ENCODE results near the gene NYAP1. TPM values are rescaled to one million over a fixed set of nuclear protein-coding genes. Genes with fewer than 3 reads are reported as not detected.

Gene NYAP1
- total RNA-seq, 4 donors from 2014 or later, result 0.41 to 1.4 TPM; not detected in 2

DNA sequence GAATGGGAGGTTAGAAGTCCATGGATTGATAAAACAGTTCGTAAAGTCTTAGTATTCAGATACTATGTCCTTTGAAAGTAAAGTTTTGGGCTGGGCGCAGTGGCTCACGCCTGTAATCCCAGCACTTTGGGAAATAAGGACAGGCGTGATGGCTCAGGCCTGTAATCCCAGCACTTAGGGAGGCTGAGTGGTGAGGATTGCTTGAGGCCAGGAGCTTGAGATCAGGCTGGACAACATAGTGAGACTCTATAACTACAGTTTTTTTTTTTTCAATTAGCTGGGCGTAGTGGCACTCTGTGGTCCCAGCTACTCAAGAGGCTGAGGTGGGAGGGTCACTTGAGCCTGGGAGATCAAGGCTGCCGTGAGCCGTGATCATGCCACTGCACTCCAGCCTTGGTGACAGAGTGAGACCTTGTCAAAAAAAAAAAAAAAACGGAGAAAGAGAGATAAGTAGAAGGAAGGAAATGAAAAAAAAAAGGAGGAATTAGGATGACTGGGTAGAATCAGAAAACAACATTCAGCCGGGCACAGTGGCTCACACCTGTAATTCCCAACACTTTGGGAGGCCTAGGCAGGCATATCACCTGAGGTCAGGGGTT, 29.6 kb downstream of the NYAP1 start:
- in situ Hi-C loops (cut with MboI; ENCODE audit: low pct_ligation_motif_present in 1 of 4, low pct_unique_long_range_greater_than_20kb in 1 of 4, low sequenced_read_pairs in 3 of 4) (no loop called here), intact Hi-C loops (cut with DNase I; ENCODE audit: low total_unique reads) (no loop called here)
- H3K36me3 ChIP-seq, result no peaks in the 10 kb centered on the region
- 40 to 89% methylated on average over 1 to 9 of the region's 9 CpGs for WGBS, 2 donors (ENCODE audit: low coverage in 1 of 2)
- H3K9me3 ChIP-seq, result no peaks in the 10 kb centered on the region
- H3K4me1 ChIP-seq, result peaks cover 0 to 8% (median 0%) of the 10 kb centered on the region in 4 donors
- DNase-seq, result no peak
- TF ChIP-seq EP300 (IDR thresholded peaks at IDR 0.05; ENCODE audit: low read depth) (no peak), POLR2A (IDR thresholded peaks at IDR 0.05) (no peak), POLR2AphosphoS5 (IDR thresholded peaks at IDR 0.05) (no peak)
- TF ChIP-seq, protein P1, sequence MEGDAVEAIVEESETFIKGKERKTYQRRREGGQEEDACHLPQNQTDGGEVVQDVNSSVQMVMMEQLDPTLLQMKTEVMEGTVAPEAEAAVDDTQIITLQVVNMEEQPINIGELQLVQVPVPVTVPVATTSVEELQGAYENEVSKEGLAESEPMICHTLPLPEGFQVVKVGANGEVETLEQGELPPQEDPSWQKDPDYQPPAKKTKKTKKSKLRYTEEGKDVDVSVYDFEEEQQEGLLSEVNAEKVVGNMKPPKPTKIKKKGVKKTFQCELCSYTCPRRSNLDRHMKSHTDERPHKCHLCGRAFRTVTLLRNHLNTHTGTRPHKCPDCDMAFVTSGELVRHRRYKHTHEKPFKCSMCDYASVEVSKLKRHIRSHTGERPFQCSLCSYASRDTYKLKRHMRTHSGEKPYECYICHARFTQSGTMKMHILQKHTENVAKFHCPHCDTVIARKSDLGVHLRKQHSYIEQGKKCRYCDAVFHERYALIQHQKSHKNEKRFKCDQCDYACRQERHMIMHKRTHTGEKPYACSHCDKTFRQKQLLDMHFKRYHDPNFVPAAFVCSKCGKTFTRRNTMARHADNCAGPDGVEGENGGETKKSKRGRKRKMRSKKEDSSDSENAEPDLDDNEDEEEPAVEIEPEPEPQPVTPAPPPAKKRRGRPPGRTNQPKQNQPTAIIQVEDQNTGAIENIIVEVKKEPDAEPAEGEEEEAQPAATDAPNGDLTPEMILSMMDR (IDR thresholded peaks at IDR 0.05), result no peak
- H3K27ac ChIP-seq, result no peak overlapping the region
- no peaks in the 10 kb centered on the region for H3K27me3 ChIP-seq
- H3K4me3 ChIP-seq, result no peak overlapping the region

DNA sequence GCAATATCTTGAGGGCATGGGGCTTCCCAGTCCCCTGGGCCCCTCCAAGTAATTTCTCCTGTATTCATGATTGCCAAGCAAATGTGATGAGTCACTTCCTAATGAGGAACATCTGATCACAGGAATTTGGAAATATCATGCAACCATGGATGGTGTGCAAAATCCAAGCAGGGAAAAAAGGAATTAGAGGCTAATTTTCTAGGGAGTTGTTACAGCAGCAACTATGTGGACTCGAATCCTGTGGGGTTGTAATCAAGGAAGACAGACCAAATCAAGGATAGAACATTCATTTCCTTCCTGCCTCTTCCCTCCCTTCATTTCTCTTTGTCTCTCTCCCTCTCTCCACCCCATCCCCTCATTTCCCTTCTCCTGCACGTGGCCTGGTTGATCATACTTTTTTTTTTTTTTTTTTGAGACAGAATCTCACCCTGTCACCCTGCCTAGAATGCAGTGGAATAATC, 31.4 kb downstream of the NYAP1 start:
- H3K9me3 ChIP-seq, result no peaks in the 10 kb centered on the region
- H3K4me1 ChIP-seq, result peaks cover 0 to 8% (median 0%) of the 10 kb centered on the region in 4 donors
- DNase-seq, result no peak
- H3K27ac ChIP-seq, result peak overlapping the region in 1 of 4 donors; percentile 1
- TF ChIP-seq POLR2A (IDR thresholded peaks at IDR 0.05) (no peak), EP300 (IDR thresholded peaks at IDR 0.05; ENCODE audit: low read depth) (no peak), POLR2AphosphoS5 (IDR thresholded peaks at IDR 0.05) (no peak)
- TF ChIP-seq, protein P1 (IDR thresholded peaks at IDR 0.05), result no peak
- no peak overlapping the region for H3K4me3 ChIP-seq
- no peaks in the 10 kb centered on the region for H3K27me3 ChIP-seq
- WGBS, 2 donors (ENCODE audit: low coverage in 1 of 2), result 58 to 60% methylated on average over 1 to 2 of the region's 2 CpGs
- intact Hi-C loops (cut with DNase I; ENCODE audit: low total_unique reads), result no loop called here
- in situ Hi-C loops (cut with MboI; ENCODE audit: low pct_ligation_motif_present in 1 of 4, low pct_unique_long_range_greater_than_20kb in 1 of 4, low sequenced_read_pairs in 3 of 4), result no loop called here
- H3K36me3 ChIP-seq, result no peaks in the 10 kb centered on the region

DNA sequence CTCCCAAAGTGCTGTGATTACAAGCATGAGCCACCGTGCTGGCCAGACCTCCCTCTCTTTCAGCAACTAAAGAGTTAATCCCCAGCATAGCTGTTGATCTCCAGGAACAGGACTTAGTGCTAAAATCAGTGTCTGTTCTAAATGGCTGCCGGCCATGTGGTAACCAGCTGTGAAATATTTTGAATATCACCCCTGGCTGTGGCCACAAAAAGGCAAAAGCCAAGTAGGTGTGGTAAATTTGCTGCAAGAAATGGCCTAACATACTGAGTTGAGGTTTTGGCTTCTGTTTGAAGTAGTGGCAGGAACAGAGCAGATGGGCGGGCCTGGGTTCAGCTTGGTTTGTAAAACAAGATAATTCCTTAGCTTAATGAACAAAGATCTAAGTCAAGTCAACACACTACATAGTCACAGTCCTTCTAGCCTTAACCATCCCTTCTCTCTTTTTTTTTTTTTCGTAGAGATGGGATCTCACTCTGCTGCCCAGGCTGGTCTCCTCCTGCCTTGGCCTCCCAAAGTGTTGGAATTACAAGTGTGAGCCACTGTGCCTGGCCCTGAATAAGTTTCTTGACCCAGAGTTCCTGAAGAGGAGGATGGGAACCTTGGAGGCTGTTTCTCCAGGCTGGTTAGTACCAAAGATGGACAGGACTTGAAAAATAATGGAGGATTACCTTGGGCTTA, 32.5 kb downstream of the NYAP1 start:
- no peaks in the 10 kb centered on the region for H3K9me3 ChIP-seq
- intact Hi-C loops (cut with DNase I; ENCODE audit: low total_unique reads) (no loop called here), in situ Hi-C loops (cut with MboI; ENCODE audit: low pct_ligation_motif_present in 1 of 4, low pct_unique_long_range_greater_than_20kb in 1 of 4, low sequenced_read_pairs in 3 of 4) (no loop called here)
- DNase-seq, result peak; percentile 31
- no peaks in the 10 kb centered on the region for H3K27me3 ChIP-seq
- no peaks in the 10 kb centered on the region for H3K36me3 ChIP-seq
- peaks cover 0 to 8% (median 0%) of the 10 kb centered on the region in 4 donors for H3K4me1 ChIP-seq
- H3K4me3 ChIP-seq, result no peak overlapping the region
- TF ChIP-seq POLR2AphosphoS5 (IDR thresholded peaks at IDR 0.05), result peak in 1 of 3 donors; percentile 31
- TF ChIP-seq POLR2A (IDR thresholded peaks at IDR 0.05), result no peak
- no peak overlapping the region for H3K27ac ChIP-seq
- WGBS, 2 donors (ENCODE audit: low coverage in 1 of 2), result 60 to 100% methylated on average over 1 to 4 of the region's 4 CpGs

DNA sequence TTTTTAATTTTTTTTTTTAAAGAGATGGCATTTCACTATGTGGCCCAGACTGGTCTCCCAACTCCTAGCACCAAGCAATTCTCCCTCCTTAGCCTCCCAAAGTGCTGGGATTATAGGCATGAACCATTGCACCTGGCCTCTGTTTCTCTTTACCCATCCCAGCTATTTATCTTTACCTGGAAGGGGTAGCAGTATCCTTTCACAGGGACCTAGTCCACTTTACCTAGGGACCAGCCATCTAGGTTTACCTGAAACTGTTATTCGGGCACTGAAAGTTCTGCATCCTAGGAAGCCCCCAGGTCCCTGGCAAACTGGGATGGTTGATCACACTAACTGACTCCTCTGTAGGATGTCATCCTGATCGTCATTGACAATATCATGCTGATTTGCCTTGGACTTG, 33.6 kb downstream of the NYAP1 start:
- H3K36me3 ChIP-seq, result no peaks in the 10 kb centered on the region
- in situ Hi-C loops (cut with MboI; ENCODE audit: low pct_ligation_motif_present in 1 of 4, low pct_unique_long_range_greater_than_20kb in 1 of 4, low sequenced_read_pairs in 3 of 4) (no loop called here), intact Hi-C loops (cut with DNase I; ENCODE audit: low total_unique reads) (no loop called here)
- no peaks in the 10 kb centered on the region for H3K27me3 ChIP-seq
- no peaks in the 10 kb centered on the region for H3K9me3 ChIP-seq
- no peak overlapping the region for H3K4me3 ChIP-seq
- H3K4me1 ChIP-seq, result peaks cover 0 to 8% (median 0%) of the 10 kb centered on the region in 4 donors
- no peak overlapping the region for H3K27ac ChIP-seq
- no peak for DNase-seq
- no peak for TF ChIP-seq POLR2AphosphoS5 (IDR thresholded peaks at IDR 0.05)
- TF ChIP-seq POLR2A (IDR thresholded peaks at IDR 0.05), result no peak
- TF ChIP-seq, protein P1 (IDR thresholded peaks at IDR 0.05), result no peak
- WGBS, 2 donors (ENCODE audit: low coverage in 1 of 2), result 88% methylated on average over 2 of the region's 2 CpGs; no CpG with 5 or more reads in 1 of the 2 donors

Measured in transverse colon (tissue), 4 donors.